ENCODE measurements around the gene EBF3. TPM values are rescaled to one million over a fixed set of nuclear protein-coding genes. Genes with fewer than 3 reads are reported as not detected.

The EBF3 gene
- total RNA-seq, 1 donor from 2014 or later: 0.07 TPM

DNA sequence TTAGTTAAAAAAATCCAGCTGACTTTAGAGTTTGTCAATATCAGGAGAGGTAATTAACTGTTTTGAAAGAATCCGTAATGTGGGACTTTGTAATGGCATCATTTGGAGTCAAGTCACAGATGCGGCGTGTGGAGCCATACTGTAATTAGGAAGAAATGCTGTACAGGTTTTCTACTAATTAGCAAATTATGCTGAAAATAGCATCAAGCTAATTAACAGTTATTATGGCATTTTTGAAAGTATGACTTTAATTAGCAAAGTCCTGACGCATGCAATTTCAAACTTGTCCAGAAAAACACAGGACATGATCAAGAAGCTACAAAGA lies 68.3 kb downstream of the EBF3 start:
- FAIRE-seq (no peak), DNase-seq (ENCODE audit: low read depth) (no peak)
- peaks cover 2% of the 10 kb centered on the region for H3K9me3 Mint-ChIP-seq (ENCODE audit: unreplicated experiment)
- no peak overlapping the region for H3K4me2 ChIP-seq (ENCODE audit: low read length)
- H3K4me3 ChIP-seq (ENCODE audit: insufficient read depth, low read depth, low read length): no peak overlapping the region
- H3K9me3 ChIP-seq (ENCODE audit: insufficient read depth, low read depth, low read length): peaks cover 3% of the 10 kb centered on the region
- H4K20me1 ChIP-seq (ENCODE audit: insufficient read depth, low read length): no peaks in the 10 kb centered on the region
- H3K4me1 Mint-ChIP-seq (ENCODE audit: low read depth, unreplicated experiment): no peaks in the 10 kb centered on the region
- H3K27me3 ChIP-seq (ENCODE audit: insufficient read depth, low read length): peaks cover 9% of the 10 kb centered on the region
- peaks cover 46% of the 10 kb centered on the region for H3K27me3 Mint-ChIP-seq (ENCODE audit: low read depth, unreplicated experiment)
- H3K79me2 ChIP-seq (ENCODE audit: insufficient read depth, low read length): no peaks in the 10 kb centered on the region
- H2AFZ ChIP-seq (ENCODE audit: low read depth, low read length): no peak overlapping the region
- no peaks in the 10 kb centered on the region for H3K36me3 Mint-ChIP-seq (ENCODE audit: low read depth, unreplicated experiment)
- H3K36me3 ChIP-seq (ENCODE audit: insufficient read depth, low read length): no peaks in the 10 kb centered on the region
- no peaks in the 10 kb centered on the region for H3K4me1 ChIP-seq (ENCODE audit: insufficient read depth, low read length)
- no peak overlapping the region for H3K4me3 Mint-ChIP-seq (ENCODE audit: unreplicated experiment)
- H3K27ac Mint-ChIP-seq (ENCODE audit: unreplicated experiment): no peak overlapping the region
- no peak overlapping the region for H3K9ac ChIP-seq (ENCODE audit: low read length)
- TF ChIP-seq EZH2 (IDR thresholded peaks at IDR 0.05; ENCODE audit: insufficient read depth, low read length) (no peak), CTCF (IDR thresholded peaks at IDR 0.05; ENCODE audit: insufficient read depth, low read depth, low read length) (no peak)
- H3K27ac ChIP-seq (ENCODE audit: low read depth, low read length): no peak overlapping the region

GRCh38 chr10:129894698-129895097 lies 69.4 kb downstream of the EBF3 start:
- Mint-ChIP-seq H3K9me3 (ENCODE audit: unreplicated experiment) (peaks cover 2% of the 10 kb centered on the region), H3K36me3 (ENCODE audit: low read depth, unreplicated experiment) (no peaks in the 10 kb centered on the region), H3K4me1 (ENCODE audit: low read depth, unreplicated experiment) (no peaks in the 10 kb centered on the region), H3K27ac (ENCODE audit: unreplicated experiment) (no peak overlapping the region), H3K4me3 (ENCODE audit: unreplicated experiment) (no peak overlapping the region), H3K27me3 (ENCODE audit: low read depth, unreplicated experiment) (peaks cover 38% of the 10 kb centered on the region)
- Histone ChIP-seq H3K36me3 (ENCODE audit: insufficient read depth, low read length) (no peaks in the 10 kb centered on the region), H3K27me3 (ENCODE audit: insufficient read depth, low read length) (peaks cover 9% of the 10 kb centered on the region), H4K20me1 (ENCODE audit: insufficient read depth, low read length) (no peaks in the 10 kb centered on the region), H3K9me3 (ENCODE audit: insufficient read depth, low read depth, low read length) (peaks cover 3% of the 10 kb centered on the region), H3K9ac (ENCODE audit: low read length) (no peak overlapping the region), H3K27ac (ENCODE audit: low read depth, low read length) (no peak overlapping the region), H3K4me2 (ENCODE audit: low read length) (no peak overlapping the region), H2AFZ (ENCODE audit: low read depth, low read length) (no peak overlapping the region), H3K79me2 (ENCODE audit: insufficient read depth, low read length) (no peaks in the 10 kb centered on the region), H3K4me3 (ENCODE audit: insufficient read depth, low read depth, low read length) (no peak overlapping the region), H3K4me1 (ENCODE audit: insufficient read depth, low read length) (no peaks in the 10 kb centered on the region)
- FAIRE-seq (no peak), DNase-seq (ENCODE audit: low read depth) (no peak)
- TF ChIP-seq EZH2 (IDR thresholded peaks at IDR 0.05; ENCODE audit: insufficient read depth, low read length) (no peak), CTCF (IDR thresholded peaks at IDR 0.05; ENCODE audit: insufficient read depth, low read depth, low read length) (no peak)

GRCh38 chr10:129893104-129894089 lies 70.7 kb downstream of the EBF3 start:
- Histone ChIP-seq H2AFZ (ENCODE audit: low read depth, low read length) (no peak overlapping the region), H3K36me3 (ENCODE audit: insufficient read depth, low read length) (no peaks in the 10 kb centered on the region), H3K27me3 (ENCODE audit: insufficient read depth, low read length) (peaks cover 2% of the 10 kb centered on the region), H3K4me2 (ENCODE audit: low read length) (no peak overlapping the region), H3K9ac (ENCODE audit: low read length) (no peak overlapping the region), H3K4me1 (ENCODE audit: insufficient read depth, low read length) (no peaks in the 10 kb centered on the region), H4K20me1 (ENCODE audit: insufficient read depth, low read length) (no peaks in the 10 kb centered on the region), H3K27ac (ENCODE audit: low read depth, low read length) (no peak overlapping the region), H3K4me3 (ENCODE audit: insufficient read depth, low read depth, low read length) (no peak overlapping the region), H3K9me3 (ENCODE audit: insufficient read depth, low read depth, low read length) (peaks cover 3% of the 10 kb centered on the region), H3K79me2 (ENCODE audit: insufficient read depth, low read length) (no peaks in the 10 kb centered on the region)
- FAIRE-seq (no peak), DNase-seq (ENCODE audit: low read depth) (no peak)
- H3K36me3 Mint-ChIP-seq (ENCODE audit: low read depth, unreplicated experiment): no peaks in the 10 kb centered on the region
- no peak overlapping the region for H3K27ac Mint-ChIP-seq (ENCODE audit: unreplicated experiment)
- TF ChIP-seq CTCF (IDR thresholded peaks at IDR 0.05; ENCODE audit: insufficient read depth, low read depth, low read length) (no peak), EZH2 (IDR thresholded peaks at IDR 0.05; ENCODE audit: insufficient read depth, low read length) (no peak)
- H3K4me1 Mint-ChIP-seq (ENCODE audit: low read depth, unreplicated experiment): no peaks in the 10 kb centered on the region
- peaks cover 2% of the 10 kb centered on the region for H3K9me3 Mint-ChIP-seq (ENCODE audit: unreplicated experiment)
- peaks cover 28% of the 10 kb centered on the region for H3K27me3 Mint-ChIP-seq (ENCODE audit: low read depth, unreplicated experiment)
- no peak overlapping the region for H3K4me3 Mint-ChIP-seq (ENCODE audit: unreplicated experiment)

Data from astrocyte (in vitro differentiated cells and primary cell).